KBM-7 (cell line): ENCODE measurements around the gene APPL2.
A peak's percentile ranks its signal among the peaks of the same experiment; 100 is the strongest.

Experiments
- DNase-seq: peaks from one replicate; pipeline ENCODE4 v3.0.0-alpha.2; 2015
- in situ Hi-C: fragments of 300-500 bp; cut with MboI; formaldehyde crosslinking; loops from 2 replicates; pipeline ENCODE4 v1.14.3; 2020; ENCODE audit warnings: low sequenced_read_pairs, low pct_unique_long_range_greater_than_20kb, mixed read lengths

The APPL2 gene

DNA sequence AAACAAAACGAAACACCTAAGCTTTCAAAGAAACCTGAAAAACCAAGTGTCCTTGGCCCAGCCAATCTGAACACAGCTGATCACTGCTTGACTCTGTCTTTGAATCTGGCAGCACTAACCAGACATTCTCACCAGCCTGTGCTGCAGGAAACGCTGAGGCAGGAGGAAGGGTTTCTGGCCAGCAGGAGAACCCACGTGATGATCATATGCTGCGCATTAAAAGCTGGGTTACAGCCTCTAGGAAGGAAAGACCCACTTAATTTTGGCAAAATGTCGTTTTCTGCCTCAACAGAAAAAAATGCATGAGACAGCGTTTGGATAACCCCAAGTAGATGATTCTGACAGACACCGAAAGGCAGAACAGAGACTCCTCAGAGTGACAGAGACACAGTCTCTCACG, 9.8 kb downstream of the APPL2 start:
- DNase-seq: peak; percentile 74
- in situ Hi-C loops: no loop called here

DNA sequence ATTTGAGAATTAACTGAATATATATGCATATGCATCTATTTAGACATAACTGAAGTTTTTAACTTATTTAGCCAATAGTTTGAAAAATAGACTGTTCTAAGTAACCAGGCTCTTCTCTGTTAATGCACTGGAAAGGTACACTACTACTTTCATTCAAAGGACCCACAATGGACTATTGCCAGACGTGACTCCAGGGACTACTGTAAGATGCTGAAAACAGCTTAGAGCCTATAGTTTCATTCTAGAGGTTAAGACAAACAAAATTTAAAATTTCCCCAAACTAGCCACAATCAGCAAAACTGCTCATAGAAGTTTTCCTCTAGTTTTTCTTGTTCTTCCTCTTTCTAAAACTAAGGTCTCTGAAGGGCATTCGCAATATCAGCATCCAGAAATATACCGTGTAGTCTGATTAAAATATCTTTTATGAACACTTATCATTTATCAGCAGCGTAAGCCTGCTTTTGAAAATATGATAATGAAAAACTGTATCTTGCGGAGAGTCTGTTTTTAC, 10.4 kb downstream of the APPL2 start:
- DNase-seq: no peak
- in situ Hi-C loops: no loop called here

DNA sequence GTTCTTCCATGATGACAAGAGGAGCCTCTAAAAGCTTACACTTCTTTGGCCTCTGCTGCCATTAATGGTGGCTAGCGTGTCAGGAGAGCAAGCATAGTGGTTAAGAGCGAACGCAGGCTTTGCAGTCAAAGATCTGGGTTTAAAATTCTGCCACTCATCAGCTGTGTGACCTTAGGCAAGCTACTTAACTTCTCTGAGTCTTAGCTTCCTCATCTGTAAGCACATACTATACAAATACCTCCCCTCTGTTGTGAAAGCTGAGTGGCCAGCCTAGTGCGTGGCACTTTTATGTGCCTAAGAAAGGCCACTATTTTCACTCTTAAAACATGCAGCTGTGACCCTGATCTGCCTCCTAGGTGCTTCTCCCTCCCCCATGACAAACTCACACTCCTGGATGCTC, 11.6 kb downstream of the APPL2 start:
- DNase-seq: no peak
- in situ Hi-C loops: no loop called here

DNA sequence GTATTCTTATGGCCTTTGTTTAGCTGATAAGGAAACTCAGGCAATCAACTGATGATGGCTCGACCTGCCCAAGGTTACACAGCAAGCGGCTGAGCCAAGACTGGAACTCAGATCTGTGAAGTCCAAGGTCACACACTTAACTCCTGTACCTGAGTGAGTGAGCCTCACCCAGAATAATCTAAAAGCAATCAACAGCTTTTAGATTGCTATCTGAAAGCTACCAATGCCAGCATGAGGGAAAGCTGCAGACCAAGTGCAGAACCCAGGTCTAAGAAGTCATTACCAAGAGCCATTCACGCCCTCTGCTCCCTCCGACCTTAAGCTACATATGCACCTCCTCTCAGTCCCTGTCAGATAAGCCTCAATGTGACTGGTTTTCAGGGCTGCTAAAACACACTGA, 12.1 kb downstream of the APPL2 start:
- no peak for DNase-seq
- in situ Hi-C loops: no loop called here

DNA sequence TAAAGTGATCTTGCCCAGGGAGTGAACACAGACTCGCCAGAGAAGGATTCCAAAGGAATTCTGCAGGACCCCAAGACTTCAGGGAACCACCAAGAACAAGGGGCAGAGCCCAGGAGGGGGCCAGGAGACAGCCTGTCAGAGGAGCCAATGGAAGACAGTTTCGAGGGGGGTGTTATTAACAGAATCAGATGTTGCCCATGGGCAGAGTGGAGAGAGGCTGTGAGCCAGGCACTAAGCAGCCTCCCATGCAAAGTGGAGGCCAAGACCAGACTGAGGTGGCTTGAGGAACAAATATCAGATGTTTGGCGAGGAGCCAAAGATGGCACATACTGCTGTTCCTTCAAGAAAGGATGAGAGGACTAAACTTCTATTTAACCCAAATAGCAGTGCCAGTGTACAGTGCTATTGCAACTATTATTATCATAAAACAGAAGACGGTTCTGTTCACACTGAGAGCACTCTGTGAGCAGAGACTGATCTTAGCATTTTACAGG, 12.6 kb downstream of the APPL2 start:
- no peak for DNase-seq
- in situ Hi-C loops: no loop called here

DNA sequence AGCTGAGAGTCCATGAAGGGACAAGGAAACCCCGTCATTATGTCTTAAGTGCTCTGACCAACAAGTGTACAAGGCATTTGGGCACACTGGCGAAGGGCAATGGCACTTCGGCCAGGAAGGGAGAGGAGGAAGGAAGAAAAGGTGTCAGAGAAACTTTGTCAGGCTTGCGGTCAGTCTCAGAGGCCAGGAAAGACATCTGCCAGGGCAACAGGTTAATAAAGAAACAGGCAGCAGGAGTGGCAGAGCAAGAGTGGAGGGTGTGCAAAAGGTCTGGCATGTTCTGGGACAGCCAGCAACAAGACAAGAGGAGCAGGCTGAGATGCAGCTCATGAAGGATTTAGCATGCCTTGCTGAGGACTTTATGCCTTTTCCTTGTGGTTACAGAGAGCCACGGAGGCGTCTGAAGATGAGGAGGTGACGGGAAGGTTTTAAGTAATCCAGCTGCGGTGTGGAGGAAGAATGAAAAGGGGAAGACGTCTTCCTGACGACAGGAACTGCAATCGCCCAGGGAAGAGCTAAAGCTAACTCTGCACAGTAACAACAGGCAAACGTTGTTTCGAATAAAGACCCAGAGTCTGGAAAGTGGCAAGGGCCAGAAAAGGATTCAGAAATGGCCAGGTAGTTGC, 13.1 kb downstream of the APPL2 start:
- DNase-seq: peak; percentile 59
- in situ Hi-C loops: no loop called here

DNA sequence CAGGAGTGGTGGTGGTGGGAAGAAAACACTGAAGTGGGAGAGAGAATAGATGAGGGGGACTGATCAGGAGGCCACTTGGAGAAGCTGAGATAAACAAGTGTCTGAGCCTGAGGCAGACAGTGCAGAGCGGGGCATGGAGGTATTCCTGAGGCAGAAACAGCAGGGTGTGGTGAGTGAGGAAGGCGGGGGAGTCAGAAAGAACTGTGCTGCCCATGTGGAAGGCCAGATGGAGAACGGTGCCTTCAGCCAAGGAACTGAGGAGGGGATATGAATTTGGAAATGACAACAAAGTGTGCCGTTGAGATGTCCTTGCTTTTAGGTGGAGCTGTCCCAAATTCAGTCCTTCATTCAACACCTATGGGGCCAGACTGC, 13.7 kb downstream of the APPL2 start:
- DNase-seq: no peak
- in situ Hi-C loops: no loop called here

DNA sequence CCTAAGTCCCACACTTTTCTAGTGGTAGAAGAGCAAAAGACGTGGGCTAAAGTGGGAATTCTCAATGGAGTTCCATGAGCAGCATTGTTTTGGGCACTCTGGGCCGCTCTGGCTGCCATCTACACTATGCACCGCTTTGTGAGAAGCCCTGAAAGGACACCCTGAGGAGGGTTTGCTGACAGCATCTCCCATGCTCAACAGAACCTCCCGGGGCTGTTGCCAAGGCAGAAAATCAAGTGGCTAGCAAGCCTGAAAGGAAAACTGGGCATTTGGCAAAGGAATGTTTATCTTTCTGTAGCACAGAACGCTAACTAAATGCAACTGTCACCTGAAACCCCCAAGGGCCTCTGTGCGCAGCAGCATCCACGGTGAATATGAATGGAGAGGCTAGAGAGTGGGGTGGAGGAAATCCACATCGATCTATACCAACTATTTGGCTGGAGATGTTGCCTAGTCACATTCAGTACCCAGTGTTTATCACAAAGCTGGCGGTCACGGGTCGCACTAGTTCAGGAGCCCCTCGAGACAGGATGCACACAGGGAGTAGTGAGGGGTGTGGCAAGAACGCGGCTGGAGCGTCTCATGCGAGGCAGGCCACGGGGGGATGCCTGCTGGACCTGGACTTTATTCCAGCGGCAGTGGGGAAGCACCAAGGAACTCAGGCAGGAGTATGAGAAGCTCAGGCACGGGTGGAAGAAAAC, 14.2 kb downstream of the APPL2 start:
- in situ Hi-C loops: no loop called here
- DNase-seq: no peak

DNA sequence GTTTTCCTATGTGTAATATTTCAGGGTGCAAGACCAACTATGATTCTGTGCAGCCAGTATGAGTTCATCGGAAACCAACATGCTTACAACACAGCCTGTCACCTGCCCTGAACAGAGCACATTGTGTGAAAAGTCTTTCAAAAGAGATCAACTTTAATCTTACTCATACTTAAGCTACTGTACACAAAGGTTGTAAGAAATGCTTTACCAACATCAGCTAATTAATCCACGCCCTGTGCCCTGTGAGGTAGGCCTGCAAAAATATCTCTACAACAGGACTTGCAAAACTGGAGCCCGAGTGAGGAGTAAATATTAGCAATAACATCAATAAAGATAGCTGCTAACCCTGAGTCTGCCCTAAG, 15.1 kb downstream of the APPL2 start:
- no peak for DNase-seq
- in situ Hi-C loops: no loop called here

DNA sequence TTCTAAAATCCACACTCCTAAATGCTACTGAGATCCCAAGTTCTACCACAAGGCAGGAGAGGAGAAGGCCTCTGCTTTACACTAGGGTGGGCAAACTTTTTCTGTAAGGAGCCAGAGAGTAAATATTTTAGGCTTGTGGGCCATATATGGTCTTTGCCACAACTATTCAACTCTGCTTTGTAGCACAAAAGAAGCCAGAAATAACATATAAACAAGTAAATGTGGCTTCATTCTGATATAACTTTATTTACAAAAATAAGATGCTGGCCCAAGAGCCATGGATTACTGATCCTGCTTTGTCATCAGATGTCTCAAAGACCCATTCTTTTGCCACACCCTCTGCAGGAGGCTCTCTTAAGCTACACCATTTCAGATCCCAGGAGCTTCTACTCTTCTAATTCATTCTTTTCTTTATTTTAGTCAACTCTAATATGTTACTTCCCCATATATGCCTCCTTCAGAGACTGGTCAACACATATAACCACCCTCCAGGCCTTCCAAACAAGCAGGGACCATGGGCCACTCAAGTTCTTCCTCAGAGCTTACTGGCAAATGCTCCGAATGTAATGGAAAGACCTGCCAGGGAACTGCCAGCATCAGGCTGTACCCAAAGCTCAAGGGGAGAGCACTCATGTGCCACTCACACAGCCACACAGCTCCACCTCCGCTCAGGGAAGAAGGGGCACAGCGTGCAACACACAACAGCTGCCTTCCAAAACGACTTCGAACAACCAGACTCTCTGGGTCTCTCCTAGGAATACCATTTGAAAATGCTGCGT, 15.6 kb downstream of the APPL2 start:
- in situ Hi-C loops: no loop called here
- DNase-seq: no peak

DNA sequence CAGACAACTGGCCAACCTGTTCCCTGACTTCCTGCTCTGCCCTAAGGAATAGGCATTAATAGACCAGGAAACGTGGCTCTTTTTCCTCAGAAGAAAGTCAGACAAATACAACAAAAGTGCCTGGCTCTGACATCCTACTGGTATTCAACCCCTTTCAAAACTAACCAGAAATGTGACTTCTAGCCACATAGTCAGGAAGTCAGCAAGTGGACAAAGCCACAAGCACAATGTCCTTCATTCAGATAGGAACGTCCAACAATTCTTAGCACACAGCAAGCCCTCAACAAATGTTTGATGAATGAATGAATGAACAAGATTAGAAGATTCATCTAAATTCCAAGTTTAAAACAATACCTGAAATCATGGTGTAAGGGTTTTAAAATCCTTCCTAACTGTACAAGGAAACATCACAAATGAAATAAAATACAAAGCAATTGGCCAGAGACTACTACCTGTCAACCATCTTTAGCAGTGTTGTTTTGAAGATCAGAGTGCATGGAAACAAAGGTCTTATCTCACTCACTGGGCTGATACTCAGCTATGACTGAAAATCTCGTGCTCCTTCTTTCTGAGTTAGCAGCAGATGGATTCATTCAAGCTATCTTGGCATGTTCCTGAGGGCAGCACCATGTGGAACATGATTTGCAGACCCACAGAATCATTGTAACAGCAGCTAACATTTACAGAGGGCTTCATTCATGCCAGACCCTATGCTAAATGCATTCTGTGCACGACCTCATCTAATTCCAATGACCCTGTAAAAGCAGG, 16.5 kb downstream of the APPL2 start:
- DNase-seq: no peak
- in situ Hi-C loops: no loop called here

DNA sequence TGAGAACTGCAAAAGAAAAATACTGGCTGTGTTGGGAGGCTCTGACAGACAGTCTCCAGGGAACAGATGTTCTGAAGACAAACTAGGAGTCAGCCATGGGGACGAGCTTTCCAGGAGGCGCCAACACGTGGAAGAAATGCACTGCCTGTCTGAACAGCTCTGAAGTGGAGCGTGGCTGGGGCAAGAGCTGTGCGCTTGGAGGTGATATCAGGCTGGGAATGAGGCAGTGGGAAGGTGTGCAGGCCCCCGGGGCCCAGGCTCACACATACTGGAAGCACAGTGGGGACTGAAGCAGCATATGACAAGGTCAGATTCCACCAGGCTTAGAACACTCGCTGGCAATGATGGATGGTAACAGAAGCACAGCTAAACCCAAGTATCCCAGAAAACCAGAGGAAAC, 17.5 kb downstream of the APPL2 start:
- in situ Hi-C loops: no loop called here
- no peak for DNase-seq

DNA sequence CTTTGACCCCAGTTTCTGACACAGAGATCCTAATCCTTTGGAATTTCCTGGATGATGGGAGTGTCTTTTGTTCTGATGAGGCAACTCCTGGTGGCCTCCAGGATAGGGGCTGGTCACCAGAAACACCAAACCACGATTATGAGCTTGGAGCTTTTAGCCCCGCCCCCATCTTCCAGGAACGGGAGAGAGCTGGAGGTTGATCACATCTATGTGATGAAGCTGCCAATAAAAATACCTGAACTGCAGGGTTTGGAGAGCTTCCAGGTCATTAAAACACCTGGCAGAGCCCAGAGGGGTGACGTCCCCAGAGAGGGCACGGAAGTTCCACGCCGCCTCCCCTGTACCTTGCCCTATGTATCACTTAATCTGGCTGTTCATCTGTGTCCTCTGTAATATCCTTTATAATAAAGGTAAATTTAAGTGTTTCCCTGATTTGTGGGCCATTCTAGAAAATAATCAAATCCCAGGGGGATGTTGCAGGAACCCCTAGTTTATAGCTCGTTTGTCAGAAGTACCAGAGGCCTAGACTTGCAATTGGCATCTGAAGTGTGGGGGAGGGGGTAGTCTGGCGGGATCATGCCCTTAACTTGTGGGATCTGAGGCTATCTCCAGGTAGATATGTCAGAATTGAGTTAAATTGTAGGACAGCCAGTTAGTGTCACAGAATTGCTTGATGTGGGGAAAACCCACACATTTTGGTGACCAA, 21.2 kb downstream of the APPL2 start:
- DNase-seq: no peak
- in situ Hi-C loops: no loop called here

DNA sequence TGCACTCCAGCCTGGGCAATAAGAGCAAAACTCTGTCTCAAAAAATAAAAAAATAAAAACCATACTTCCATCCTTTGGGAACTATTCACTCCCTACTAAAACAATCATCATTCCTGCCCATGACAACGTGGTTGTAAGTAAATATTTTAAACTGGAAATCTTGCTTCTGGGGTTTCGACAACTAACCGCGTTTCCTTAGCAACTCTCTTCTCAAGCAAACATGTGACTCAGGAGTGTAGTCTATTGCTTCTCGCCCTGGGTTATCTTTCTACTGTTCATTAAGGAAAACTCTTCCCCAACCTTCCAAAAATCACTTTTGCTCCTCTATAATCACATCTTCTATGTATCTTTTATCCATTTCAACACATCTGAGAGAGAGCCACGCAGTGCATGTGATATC, 21.8 kb downstream of the APPL2 start:
- no peak for DNase-seq
- in situ Hi-C loops: no loop called here

DNA sequence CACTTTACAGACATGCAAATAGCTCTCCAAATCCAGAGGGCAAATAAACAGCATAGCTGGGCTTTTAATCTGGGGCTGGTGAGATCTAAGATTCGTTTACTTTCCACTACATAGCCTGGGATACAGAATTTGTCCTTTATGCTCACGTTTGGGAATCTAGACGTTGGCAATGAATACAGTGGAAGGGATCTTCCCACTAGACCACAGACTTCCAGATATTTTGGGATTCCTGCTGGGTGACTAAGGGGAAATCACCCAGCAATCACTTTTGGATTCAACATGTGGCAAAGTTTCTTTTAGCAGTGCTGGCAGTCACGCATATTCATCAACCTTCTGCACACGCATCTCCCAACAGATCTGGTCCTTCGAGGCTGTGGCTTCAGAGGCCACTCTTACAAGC, 23.5 kb downstream of the APPL2 start:
- in situ Hi-C loops: no loop called here
- no peak for DNase-seq

DNA sequence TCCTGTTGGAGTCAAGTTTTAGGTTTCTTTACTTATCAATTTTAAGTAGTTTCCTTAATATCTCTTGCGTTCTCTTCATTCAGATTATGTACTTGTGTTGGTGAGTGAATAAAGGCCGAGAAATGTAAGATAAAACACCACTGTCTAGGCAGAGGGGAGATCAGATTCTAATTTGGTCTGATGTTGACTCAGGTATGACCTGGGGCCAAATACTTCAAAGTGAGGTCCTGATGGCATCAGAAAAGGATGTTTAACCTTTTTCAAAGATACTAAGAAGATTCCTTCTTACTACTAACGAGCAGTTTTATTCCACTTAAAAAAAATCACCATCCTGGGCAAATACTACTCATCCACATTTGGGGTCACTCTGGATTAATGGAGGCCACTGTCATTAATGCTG, 26.9 kb downstream of the APPL2 start:
- DNase-seq: no peak
- in situ Hi-C loops: no loop called here

DNA sequence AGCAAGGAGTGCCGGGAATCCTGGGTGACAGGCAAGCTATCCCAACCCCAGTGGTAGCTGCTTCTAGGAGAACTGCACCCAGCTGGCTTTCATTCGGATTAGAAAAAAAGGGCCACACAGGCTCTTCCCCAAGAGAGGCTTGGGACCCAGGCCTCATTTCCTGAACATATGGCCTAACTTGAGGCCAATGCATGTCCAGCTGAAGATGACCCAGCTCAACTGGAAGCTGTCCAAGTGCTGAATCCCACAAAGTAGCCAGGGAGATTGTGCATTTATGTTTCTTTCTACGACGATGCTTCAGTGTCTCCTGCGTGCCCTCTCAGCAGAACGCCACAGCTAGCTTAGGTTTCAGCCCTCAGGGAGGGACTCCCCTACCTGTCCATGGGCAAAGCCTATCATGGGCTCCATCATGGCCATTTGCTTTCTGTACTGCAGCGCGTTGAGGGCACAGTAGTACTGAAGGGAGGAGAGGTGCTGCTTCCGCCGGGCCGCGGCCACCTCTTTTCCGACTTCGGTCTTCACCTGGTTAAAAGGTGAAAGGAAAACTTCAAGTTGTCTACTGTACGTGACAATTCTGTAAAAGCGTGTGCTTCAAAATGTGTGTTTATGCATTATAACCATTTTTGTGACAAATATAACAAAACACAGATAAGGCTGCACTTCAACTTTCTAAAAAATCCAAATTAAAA, 29.1 kb downstream of the APPL2 start:
- in situ Hi-C loops: no loop called here
- no peak for DNase-seq

DNA sequence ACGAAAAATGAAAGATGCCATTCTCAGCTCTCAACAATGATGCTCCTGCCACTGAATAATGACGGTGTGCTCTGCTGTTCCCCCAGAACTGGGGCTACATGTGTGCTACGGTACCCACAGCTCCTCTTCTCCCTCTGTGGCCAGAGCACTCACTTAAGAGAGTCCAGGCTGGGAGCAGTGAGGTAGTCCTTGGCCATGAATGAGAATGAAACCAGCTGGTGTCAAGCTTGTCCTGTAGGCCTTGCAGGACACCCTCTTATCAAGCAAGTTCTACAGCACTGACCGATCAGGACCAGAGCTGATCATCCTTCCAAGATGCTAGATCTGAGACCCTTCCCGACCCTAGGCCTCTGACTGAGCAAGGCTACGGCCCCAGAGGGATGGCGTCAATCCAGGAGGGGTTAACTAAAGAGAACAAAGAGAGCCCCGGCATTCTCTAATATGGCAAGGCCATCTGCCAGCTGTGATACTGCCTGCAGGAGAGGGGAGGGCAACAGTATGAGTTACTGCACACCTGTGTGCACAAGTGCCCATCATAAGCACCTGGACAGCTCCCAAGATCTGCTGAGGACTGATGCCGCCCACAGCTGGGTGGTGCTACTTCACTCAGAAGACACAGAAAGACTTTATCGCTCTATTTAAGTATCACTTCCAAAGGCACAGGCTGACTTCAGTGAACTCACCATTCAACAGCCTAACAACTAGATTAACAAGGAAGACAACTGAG, 30.5 kb downstream of the APPL2 start:
- in situ Hi-C loops: no loop called here
- DNase-seq: no peak
